Nephron progenitor cell (in vitro differentiated cells): ENCODE data around the gene SPRED2.

ENCODE experiments used
- DNase-seq: peaks from one replicate; pipeline ENCODE4 v3.0.0; 2021
- H3K27ac Mint-ChIP-seq: 2 replicates; pipeline ENCODE4 v1.8.0; 2021; ENCODE audit warnings: mild to moderate bottlenecking, moderate library complexity, mixed read lengths
- H3K27me3 Mint-ChIP-seq: 2 replicates; pipeline ENCODE4 v1.8.0; 2021; ENCODE audit warnings: mild to moderate bottlenecking, low read depth, mixed read lengths; ENCODE audit not compliant: poor library complexity
- H3K36me3 Mint-ChIP-seq: 2 replicates; pipeline ENCODE4 v1.8.0; 2021; ENCODE audit warnings: low read depth, mixed read lengths
- H3K4me1 Mint-ChIP-seq: 2 replicates; pipeline ENCODE4 v1.8.0; 2021; ENCODE audit warnings: mixed read lengths
- H3K4me3 Mint-ChIP-seq: 2 replicates; pipeline ENCODE4 v1.8.0; 2021; ENCODE audit warnings: mild to moderate bottlenecking, moderate library complexity, mixed read lengths
- H3K9me3 Mint-ChIP-seq: 2 replicates; pipeline ENCODE4 v1.8.0; 2021; ENCODE audit warnings: mild to moderate bottlenecking, moderate library complexity, mixed read lengths
- TF ChIP-seq, protein P1 (sequence below): fragments of 200-600 bp; sonication (generic); IDR thresholded peaks from 2 replicates; pipeline ENCODE4 v1.5.0; 2021; ENCODE audit warnings: antibody characterized with exemption

Gene SPRED2

DNA sequence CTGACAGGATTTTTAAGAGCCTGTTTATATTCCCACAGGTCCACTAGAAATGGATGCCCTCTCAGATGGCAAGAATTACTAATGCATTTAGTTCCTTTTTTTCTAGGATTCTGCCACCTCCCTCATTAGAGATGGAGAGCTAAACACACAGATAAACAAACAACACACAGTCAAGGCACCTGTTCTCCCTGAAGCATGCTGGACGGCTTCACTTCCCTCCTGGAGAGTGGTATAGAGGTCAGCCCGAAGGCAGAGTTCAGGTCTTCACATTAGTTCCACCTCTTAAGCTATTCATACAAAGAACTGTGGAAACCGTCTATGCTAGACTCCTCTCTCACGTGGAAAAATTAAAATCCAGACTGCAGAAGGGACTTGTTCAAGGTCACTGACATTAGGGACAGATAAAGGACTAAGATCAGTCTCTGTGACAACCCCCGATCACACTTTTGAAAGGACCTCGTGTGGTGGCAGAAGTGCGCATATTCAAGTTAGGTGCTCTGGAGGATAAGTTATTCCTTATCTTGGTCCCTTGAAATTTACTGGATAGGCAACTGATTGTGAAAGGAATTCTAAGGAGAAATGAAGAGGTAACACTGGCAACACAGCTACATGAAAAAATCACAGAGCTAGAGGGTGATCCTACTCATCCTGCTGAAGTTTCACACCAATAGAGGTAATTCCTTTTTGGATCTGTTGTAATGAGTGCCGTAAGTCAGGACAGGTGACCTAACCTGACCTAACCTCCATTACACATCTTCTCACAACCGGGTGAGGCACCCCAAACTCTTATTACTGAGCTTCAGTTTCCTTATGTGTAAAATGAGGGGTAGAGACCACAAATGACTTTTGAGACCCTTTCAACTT lies 75.1 kb downstream of the SPRED2 start:
- no peak for DNase-seq
- no peak overlapping the region for H3K4me3 Mint-ChIP-seq
- TF ChIP-seq, protein P1, sequence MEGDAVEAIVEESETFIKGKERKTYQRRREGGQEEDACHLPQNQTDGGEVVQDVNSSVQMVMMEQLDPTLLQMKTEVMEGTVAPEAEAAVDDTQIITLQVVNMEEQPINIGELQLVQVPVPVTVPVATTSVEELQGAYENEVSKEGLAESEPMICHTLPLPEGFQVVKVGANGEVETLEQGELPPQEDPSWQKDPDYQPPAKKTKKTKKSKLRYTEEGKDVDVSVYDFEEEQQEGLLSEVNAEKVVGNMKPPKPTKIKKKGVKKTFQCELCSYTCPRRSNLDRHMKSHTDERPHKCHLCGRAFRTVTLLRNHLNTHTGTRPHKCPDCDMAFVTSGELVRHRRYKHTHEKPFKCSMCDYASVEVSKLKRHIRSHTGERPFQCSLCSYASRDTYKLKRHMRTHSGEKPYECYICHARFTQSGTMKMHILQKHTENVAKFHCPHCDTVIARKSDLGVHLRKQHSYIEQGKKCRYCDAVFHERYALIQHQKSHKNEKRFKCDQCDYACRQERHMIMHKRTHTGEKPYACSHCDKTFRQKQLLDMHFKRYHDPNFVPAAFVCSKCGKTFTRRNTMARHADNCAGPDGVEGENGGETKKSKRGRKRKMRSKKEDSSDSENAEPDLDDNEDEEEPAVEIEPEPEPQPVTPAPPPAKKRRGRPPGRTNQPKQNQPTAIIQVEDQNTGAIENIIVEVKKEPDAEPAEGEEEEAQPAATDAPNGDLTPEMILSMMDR, result no peak
- peak overlapping the region; percentile 80 for H3K27ac Mint-ChIP-seq
- H3K36me3 Mint-ChIP-seq, result peaks cover 9% of the 10 kb centered on the region
- peaks cover 73% of the 10 kb centered on the region for H3K4me1 Mint-ChIP-seq
- H3K9me3 Mint-ChIP-seq, result no peaks in the 10 kb centered on the region
- no peaks in the 10 kb centered on the region for H3K27me3 Mint-ChIP-seq

DNA sequence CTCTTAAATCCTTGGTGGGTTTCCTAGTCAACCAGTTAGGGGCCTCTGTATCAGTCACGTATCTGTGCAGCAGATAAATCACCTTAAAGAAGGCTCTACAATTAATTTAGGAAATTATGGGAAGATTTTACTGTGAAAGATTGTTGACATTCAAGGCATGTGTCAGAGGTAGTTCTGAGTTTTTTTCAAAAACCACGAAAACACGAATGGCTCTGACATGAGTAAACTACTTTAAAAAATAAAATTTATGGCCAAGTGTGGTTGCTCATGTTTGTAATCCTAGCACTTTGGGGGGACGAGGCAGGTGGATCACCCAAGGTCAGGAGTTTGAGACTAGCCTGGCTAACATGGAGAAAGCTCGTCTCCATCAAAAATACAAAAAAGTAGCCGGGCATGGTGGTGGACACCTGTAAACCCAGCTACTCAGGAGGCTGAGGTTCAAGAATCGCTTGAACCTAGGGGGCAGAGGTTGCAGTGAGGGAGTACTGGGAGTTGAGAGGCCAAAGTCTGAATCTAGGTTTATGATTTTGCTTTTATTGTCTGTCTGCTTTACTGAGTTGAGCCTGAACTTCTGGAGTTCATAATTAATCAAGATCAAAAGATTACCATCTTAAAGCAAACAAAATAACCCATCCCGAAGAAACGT lies 77.1 kb downstream of the SPRED2 start:
- peaks cover 8% of the 10 kb centered on the region for H3K36me3 Mint-ChIP-seq
- H3K27me3 Mint-ChIP-seq, result no peaks in the 10 kb centered on the region
- TF ChIP-seq, protein P1, result no peak
- H3K27ac Mint-ChIP-seq, result peak overlapping the region; percentile 54
- no peak for DNase-seq
- H3K9me3 Mint-ChIP-seq, result no peaks in the 10 kb centered on the region
- peaks cover 77% of the 10 kb centered on the region for H3K4me1 Mint-ChIP-seq
- H3K4me3 Mint-ChIP-seq, result no peak overlapping the region

DNA sequence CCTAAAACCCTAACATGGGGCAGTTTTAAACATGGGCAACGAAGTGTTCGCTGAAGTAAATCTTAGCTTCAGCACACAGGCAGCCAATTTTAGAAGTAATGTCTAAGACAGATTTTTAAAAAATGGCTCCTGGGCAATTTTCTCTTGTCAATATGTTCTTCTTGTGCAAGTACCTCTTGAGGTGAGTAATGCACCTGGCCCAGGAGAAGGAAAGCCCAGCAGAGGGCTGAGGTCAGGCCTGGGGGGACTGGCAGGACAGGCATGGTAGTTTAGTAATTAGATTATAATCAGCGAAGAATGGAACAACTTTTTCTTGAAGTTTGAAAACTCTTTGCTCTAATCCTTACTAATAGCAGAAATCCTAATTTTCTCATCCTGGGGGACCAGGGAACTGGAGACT lies 77.6 kb downstream of the SPRED2 start:
- Mint-ChIP-seq H3K36me3 (peaks cover 5% of the 10 kb centered on the region), H3K4me3 (no peak overlapping the region), H3K4me1 (peaks cover 80% of the 10 kb centered on the region), H3K9me3 (no peaks in the 10 kb centered on the region), H3K27me3 (no peaks in the 10 kb centered on the region), H3K27ac (peak overlapping the region; percentile 54)
- TF ChIP-seq, protein P1, result no peak
- DNase-seq, result no peak

DNA sequence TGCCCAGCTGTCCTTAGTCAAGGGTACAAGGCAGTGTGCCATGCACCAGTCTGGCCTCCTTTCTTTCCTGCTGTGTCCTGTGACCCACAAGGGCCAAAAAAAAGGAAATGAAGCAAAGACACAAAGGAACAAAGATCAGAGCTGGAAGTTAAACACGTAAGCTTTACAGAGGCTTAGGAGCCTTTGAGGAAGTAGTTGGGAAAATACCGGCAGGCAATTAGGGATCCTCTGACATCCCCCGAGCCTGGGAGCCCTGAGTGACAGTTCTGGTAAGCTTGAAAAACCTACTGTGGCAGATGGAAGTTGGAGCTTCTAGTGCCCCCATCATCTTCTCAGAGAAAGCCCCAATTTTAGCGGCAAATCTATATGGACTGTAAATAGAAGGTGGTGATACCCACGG lies 78.5 kb downstream of the SPRED2 start:
- DNase-seq, result no peak
- peaks cover 81% of the 10 kb centered on the region for H3K4me1 Mint-ChIP-seq
- no peak overlapping the region for H3K4me3 Mint-ChIP-seq
- H3K9me3 Mint-ChIP-seq, result no peaks in the 10 kb centered on the region
- H3K36me3 Mint-ChIP-seq, result peaks cover 5% of the 10 kb centered on the region
- no peaks in the 10 kb centered on the region for H3K27me3 Mint-ChIP-seq
- H3K27ac Mint-ChIP-seq, result peak overlapping the region; percentile 61
- TF ChIP-seq, protein P1, result no peak

DNA sequence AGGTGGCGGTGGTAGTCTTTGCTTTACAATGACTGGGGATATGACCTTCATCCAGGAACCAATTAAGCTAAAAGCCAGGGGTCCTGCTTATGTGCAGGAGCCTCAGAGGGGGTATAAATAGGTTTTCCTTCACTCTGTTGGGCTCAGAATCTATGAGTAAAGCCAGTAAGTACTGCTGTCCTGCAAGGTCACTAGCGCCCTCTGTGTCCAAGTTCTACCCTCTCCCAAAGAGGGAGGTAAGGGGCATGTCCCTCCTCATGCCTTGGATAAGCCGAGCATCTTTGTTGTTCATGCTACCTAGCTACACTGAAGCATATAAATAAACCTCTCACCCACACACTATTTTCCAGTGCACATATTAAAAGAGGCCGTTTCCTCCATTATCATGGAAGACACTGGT lies 79.4 kb downstream of the SPRED2 start:
- Mint-ChIP-seq H3K36me3 (peaks cover 8% of the 10 kb centered on the region), H3K4me1 (peaks cover 77% of the 10 kb centered on the region), H3K4me3 (no peak overlapping the region), H3K9me3 (peaks cover 1% of the 10 kb centered on the region), H3K27me3 (no peaks in the 10 kb centered on the region), H3K27ac (peak overlapping the region; percentile 39)
- DNase-seq, result no peak
- TF ChIP-seq, protein P1, result no peak
